Neural progenitor cell (in vitro differentiated cells): ENCODE measurements around the gene ARPC5L.
"Not testable (repeated sequence)": the region's sequence is repeated elsewhere in the genome, so short reads cannot be mapped to it uniquely, and the experiment has no call there.

Source experiments
- CTCF ChIP-seq: fragments of 200-600 bp; sonication (generic); IDR thresholded peaks from 2 replicates; pipeline ENCODE4 v1.5.1; 2017; ENCODE audit warnings: antibody characterized with exemption, mild to moderate bottlenecking
- EZH2phosphoT487 ChIP-seq: fragments of 200-600 bp; sonication (generic); IDR thresholded peaks from 2 replicates; pipeline ENCODE4 v1.6.1; 2017; ENCODE audit warnings: antibody characterized with exemption

DNA sequence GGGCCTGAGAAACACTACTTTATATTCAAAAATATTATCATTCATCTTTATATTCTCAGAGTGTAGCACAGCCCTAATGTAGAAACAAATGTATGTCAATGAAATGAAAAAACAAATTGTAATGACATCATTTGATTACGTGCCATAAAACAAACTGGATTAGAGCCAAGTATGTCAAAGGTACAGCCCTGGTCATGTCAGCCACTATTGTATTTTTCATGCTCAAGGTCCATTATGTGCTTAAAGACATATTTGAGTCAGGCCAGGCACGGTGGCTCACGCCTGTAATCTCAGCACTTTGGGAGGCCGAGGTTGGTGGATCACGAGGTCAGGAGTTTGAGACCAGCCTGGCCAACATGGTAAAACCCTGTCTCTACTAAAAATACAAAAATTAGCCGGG is 58.5 kb downstream of the ARPC5L start:
- TF ChIP-seq EZH2phosphoT487, CTCF: not testable (repeated sequence)
